BLaER1 (cell line): ENCODE data around the gene CFAP54.

ENCODE experiments used
- H3K27ac ChIP-seq: shearing (Covaris generic); formaldehyde crosslinking; 2 replicates; pipeline ENCODE4 v1.8.1; 2022
- H3K27me3 ChIP-seq: shearing (Covaris generic); formaldehyde crosslinking; 2 replicates; pipeline ENCODE4 v1.8.1; 2022
- H3K36me3 ChIP-seq: shearing (Covaris generic); formaldehyde crosslinking; 2 replicates; pipeline ENCODE4 v1.8.1; 2022
- H3K4me1 ChIP-seq: shearing (Covaris generic); formaldehyde crosslinking; 2 replicates; pipeline ENCODE4 v1.8.1; 2022
- H3K4me2 ChIP-seq: shearing (Covaris generic); formaldehyde crosslinking; 2 replicates; pipeline ENCODE4 v1.8.1; 2022
- H3K4me3 ChIP-seq: shearing (Covaris generic); formaldehyde crosslinking; 2 replicates; pipeline ENCODE4 v1.8.1; 2022
- H3K9ac ChIP-seq: shearing (Covaris generic); formaldehyde crosslinking; 2 replicates; pipeline ENCODE4 v1.8.1; 2022
- H3K9me3 ChIP-seq: shearing (Covaris generic); formaldehyde crosslinking; 2 replicates; pipeline ENCODE4 v1.8.1; 2022
- H4K20me1 ChIP-seq: shearing (Covaris generic); formaldehyde crosslinking; 2 replicates; pipeline ENCODE4 v1.8.1; 2022
- Cebpa-rat ChIP-seq: shearing (Covaris generic); IDR thresholded peaks from 2 replicates; pipeline ENCODE4 v1.8.1; 2022

The CFAP54 gene

GRCh38 chr12:96510306-96510764 is 21.0 kb downstream of the CFAP54 start:
- Histone ChIP-seq H3K4me2 (peak overlapping the region; percentile 14; the same call in 1 of the 2 replicates), H3K27ac (no peak overlapping the region), H3K36me3 (no peaks in the 10 kb centered on the region), H3K27me3 (no peaks in the 10 kb centered on the region), H3K9ac (no peak overlapping the region), H3K4me1 (peaks cover 25% of the 10 kb centered on the region), H4K20me1 (no peaks in the 10 kb centered on the region), H3K9me3 (no peaks in the 10 kb centered on the region), H3K4me3 (no peak overlapping the region)
- no peak for TF ChIP-seq Cebpa-rat

- H4K20me1 ChIP-seq: no peaks in the 10 kb centered on the region
- TF ChIP-seq Cebpa-rat: no peak
- no peak overlapping the region for H3K4me2 ChIP-seq
- no peaks in the 10 kb centered on the region for H3K9me3 ChIP-seq
- peaks cover 25% of the 10 kb centered on the region for H3K4me1 ChIP-seq
- H3K27me3 ChIP-seq: no peaks in the 10 kb centered on the region
- H3K27ac ChIP-seq: no peak overlapping the region
- H3K36me3 ChIP-seq: no peaks in the 10 kb centered on the region
- H3K4me3 ChIP-seq: no peak overlapping the region
- no peak overlapping the region for H3K9ac ChIP-seq
Observed at GRCh38 chr12:96513166-96513565, 23.8 kb downstream of the CFAP54 start.

- Histone ChIP-seq H3K9me3 (no peaks in the 10 kb centered on the region), H3K9ac (no peak overlapping the region), H3K4me1 (peaks cover 25% of the 10 kb centered on the region), H3K4me2 (no peak overlapping the region), H3K4me3 (no peak overlapping the region), H4K20me1 (no peaks in the 10 kb centered on the region), H3K36me3 (no peaks in the 10 kb centered on the region), H3K27me3 (no peaks in the 10 kb centered on the region), H3K27ac (no peak overlapping the region)
- TF ChIP-seq Cebpa-rat: no peak
Observed at GRCh38 chr12:96513681-96514080, 24.3 kb downstream of the CFAP54 start.

DNA sequence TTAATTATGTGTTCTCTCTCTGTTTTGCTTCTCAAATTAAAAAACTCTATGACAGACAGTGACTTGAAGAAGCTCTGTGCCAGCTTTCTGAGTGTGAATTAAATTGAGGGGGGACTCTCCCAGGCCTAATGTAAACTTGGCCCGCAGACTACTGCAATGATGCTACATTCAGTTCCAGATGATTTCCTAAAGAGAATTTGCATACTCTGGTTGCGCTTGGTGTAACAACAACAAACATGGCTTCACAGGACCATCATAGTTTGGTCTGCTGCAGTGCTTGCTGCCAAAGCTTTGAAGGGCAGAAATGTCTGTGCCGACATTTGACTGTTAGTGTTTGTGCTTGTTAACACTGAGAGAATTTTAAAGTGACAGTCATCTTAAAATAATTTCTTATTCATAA is 25.0 kb downstream of the CFAP54 start:
- Histone ChIP-seq H3K4me3 (no peak overlapping the region), H3K4me1 (peaks cover 25% of the 10 kb centered on the region), H3K4me2 (peak overlapping the region; percentile 36), H4K20me1 (no peaks in the 10 kb centered on the region), H3K9me3 (no peaks in the 10 kb centered on the region), H3K36me3 (no peaks in the 10 kb centered on the region), H3K27me3 (no peaks in the 10 kb centered on the region), H3K27ac (no peak overlapping the region), H3K9ac (no peak overlapping the region)
- TF ChIP-seq Cebpa-rat: no peak

GRCh38 chr12:96516472-96517430 is 27.4 kb downstream of the CFAP54 start:
- Histone ChIP-seq H3K4me3 (no peak overlapping the region), H3K9me3 (no peaks in the 10 kb centered on the region), H3K4me1 (peaks cover 19% of the 10 kb centered on the region), H3K27me3 (no peaks in the 10 kb centered on the region), H3K27ac (no peak overlapping the region), H3K9ac (no peak overlapping the region), H4K20me1 (no peaks in the 10 kb centered on the region), H3K4me2 (no peak overlapping the region), H3K36me3 (no peaks in the 10 kb centered on the region)
- TF ChIP-seq Cebpa-rat: no peak

GRCh38 chr12:96520767-96521166 is 31.4 kb downstream of the CFAP54 start:
- Histone ChIP-seq H4K20me1 (no peaks in the 10 kb centered on the region), H3K9me3 (no peaks in the 10 kb centered on the region), H3K4me1 (no peaks in the 10 kb centered on the region), H3K4me3 (no peak overlapping the region), H3K9ac (no peak overlapping the region), H3K27ac (no peak overlapping the region), H3K36me3 (no peaks in the 10 kb centered on the region), H3K4me2 (no peak overlapping the region), H3K27me3 (no peaks in the 10 kb centered on the region)
- no peak for TF ChIP-seq Cebpa-rat

GRCh38 chr12:96521895-96522682 is 32.7 kb downstream of the CFAP54 start:
- Histone ChIP-seq H3K4me2 (no peak overlapping the region), H3K36me3 (no peaks in the 10 kb centered on the region), H3K9ac (no peak overlapping the region), H3K4me3 (no peak overlapping the region), H3K9me3 (no peaks in the 10 kb centered on the region), H3K4me1 (no peaks in the 10 kb centered on the region), H4K20me1 (no peaks in the 10 kb centered on the region), H3K27me3 (no peaks in the 10 kb centered on the region), H3K27ac (no peak overlapping the region)
- TF ChIP-seq Cebpa-rat: no peak

DNA sequence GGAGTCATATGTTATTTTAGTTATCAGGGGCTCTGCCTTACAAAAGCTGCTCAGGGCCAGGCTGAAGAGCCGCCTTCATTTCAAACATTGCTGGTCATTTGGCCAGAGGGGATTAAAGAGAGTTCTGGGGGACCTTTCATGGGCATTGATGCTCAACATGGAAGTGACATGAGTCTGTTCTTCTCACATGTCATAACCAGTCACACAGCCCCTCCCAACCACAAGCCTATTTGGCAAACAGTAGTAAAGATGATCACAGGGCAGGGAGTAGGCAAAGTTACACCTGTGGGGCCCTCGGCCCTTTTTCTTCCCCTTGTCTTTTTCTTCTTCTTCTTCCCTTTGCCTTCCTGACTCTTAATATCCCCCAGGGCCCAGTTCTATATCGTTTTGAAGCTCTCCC is 33.3 kb downstream of the CFAP54 start:
- no peak overlapping the region for H3K4me3 ChIP-seq
- H3K4me1 ChIP-seq: no peaks in the 10 kb centered on the region
- H3K27ac ChIP-seq: no peak overlapping the region
- no peaks in the 10 kb centered on the region for H3K9me3 ChIP-seq
- no peak overlapping the region for H3K9ac ChIP-seq
- H3K27me3 ChIP-seq: no peaks in the 10 kb centered on the region
- no peak overlapping the region for H3K4me2 ChIP-seq
- no peaks in the 10 kb centered on the region for H3K36me3 ChIP-seq
- no peak for TF ChIP-seq Cebpa-rat
- H4K20me1 ChIP-seq: no peaks in the 10 kb centered on the region

DNA sequence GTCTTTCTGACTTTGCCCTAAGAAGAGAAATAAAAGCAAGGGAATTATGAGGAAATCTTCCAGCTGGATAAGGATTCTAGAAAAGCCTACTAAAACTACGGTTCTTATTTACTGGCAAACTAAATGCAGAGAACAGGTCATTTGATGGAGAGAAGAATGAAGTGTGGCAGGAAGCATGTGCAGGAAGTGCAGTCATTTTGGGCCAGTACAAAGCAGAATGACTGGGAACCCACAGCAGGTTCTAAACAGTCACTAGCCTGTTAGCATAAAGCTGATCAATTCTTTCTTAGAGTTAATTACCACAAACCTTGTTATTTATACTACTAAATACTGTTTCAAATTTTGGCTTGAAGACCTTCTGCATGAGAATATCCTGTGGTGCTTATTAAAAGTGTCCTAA is 36.7 kb downstream of the CFAP54 start:
- Histone ChIP-seq H3K36me3 (no peaks in the 10 kb centered on the region), H3K27ac (no peak overlapping the region), H3K4me1 (no peaks in the 10 kb centered on the region), H3K4me2 (no peak overlapping the region), H3K4me3 (no peak overlapping the region), H3K9me3 (no peaks in the 10 kb centered on the region), H3K9ac (no peak overlapping the region), H3K27me3 (no peaks in the 10 kb centered on the region), H4K20me1 (no peaks in the 10 kb centered on the region)
- TF ChIP-seq Cebpa-rat: no peak

DNA sequence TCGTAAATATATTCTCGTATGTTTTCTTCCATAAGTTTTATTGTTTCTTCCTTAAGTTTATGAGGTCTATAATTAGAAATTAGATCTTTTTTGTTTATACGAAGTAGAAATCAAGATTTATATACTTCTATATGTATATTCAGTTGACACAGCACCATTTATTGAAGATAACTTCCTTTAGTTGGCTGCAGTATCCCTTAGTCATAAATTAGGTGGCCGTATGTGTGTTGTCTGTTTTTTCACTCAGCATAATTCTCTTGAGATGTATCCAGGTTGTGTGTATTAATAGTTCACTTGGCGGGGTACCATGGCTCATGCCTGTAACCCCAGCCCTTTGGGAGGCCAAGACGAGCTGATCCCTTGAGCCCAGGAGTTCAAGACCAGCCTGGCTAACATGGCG is 40.5 kb downstream of the CFAP54 start:
- no peak overlapping the region for H3K27ac ChIP-seq
- H3K9me3 ChIP-seq: no peaks in the 10 kb centered on the region
- H3K27me3 ChIP-seq: no peaks in the 10 kb centered on the region
- TF ChIP-seq Cebpa-rat: no peak
- H3K4me2 ChIP-seq: no peak overlapping the region
- H3K9ac ChIP-seq: no peak overlapping the region
- H3K4me3 ChIP-seq: no peak overlapping the region
- H3K4me1 ChIP-seq: no peaks in the 10 kb centered on the region
- H4K20me1 ChIP-seq: no peaks in the 10 kb centered on the region
- no peaks in the 10 kb centered on the region for H3K36me3 ChIP-seq
